ENCODE data around the gene SRP68. TPM values are rescaled to one million over a fixed set of nuclear protein-coding genes. Genes with fewer than 3 reads are reported as not detected.
A peak's percentile ranks its signal among the peaks of the same experiment; 100 is the strongest.

Gene SRP68
- total and polyA plus RNA-seq, 2 of the 4 experiments (the other 2 are of a cell fraction), result 47.1 to 82.6 TPM

- TF ChIP-seq FOS (IDR thresholded peaks at IDR 0.05; ENCODE audit: low read depth, low read length), result no peak
Observed at GRCh38 chr17:76007131-76007849, 65.0 kb downstream of the SRP68 start (continued).

GRCh38 chr17:76005263-76006149 is 66.8 kb downstream of the SRP68 start:
- Histone ChIP-seq H3K4ac (ENCODE audit: low read depth, low read length) (no peak overlapping the region; the same call in 1 of the 2 replicates), H3K79me1 (ENCODE audit: low read depth in 1 of 2, low read length in 2 of 2) (peaks cover 0 to 3% of the 10 kb centered on the region in 2 experiments; a peak in 1 of 4 replicates), H3K4me1 (ENCODE audit: control insufficient read depth, insufficient read depth, low read length) (peaks cover 7% of the 10 kb centered on the region), H4K8ac (ENCODE audit: low read depth in 2 of 2, low read length in 2 of 2) (peak overlapping the region; percentile 61 to 66; a peak in 2 of 4 replicates), H3K36me3 (ENCODE audit: control insufficient read depth, insufficient read depth, low read length) (peaks cover 2% of the 10 kb centered on the region; the same call in 1 of the 2 replicates), H3K4me3 (ENCODE audit: insufficient read depth, low read depth, low read length) (no peak overlapping the region), H2AK9ac (replicated peaks; ENCODE audit: low read depth, low read length, poor library complexity) (peak overlapping the region; percentile 21), H3K56ac (ENCODE audit: extremely low read depth, insufficient read depth, low read length) (no peak overlapping the region), H4K5ac (ENCODE audit: low read depth, low read length) (peak overlapping the region; percentile 0; the same call in 1 of the 2 replicates), H3K9me1 (ENCODE audit: insufficient read depth, low read length) (no peaks in the 10 kb centered on the region), H2BK120ac (ENCODE audit: low read depth, low read length) (no peak overlapping the region), H2AK5ac (ENCODE audit: low read depth, low read length) (peak overlapping the region; percentile 59; the same call in 1 of the 2 replicates), H3K27me3 (ENCODE audit: control insufficient read depth, insufficient read depth, low read length) (no peaks in the 10 kb centered on the region), H2AFZ (replicated peaks; ENCODE audit: low read length, poor library complexity) (peak overlapping the region; percentile 18), H2BK5ac (ENCODE audit: low read depth, low read length, poor library complexity, severe bottlenecking) (no peak overlapping the region), H4K91ac (ENCODE audit: insufficient read depth, low read depth, low read length) (no peak overlapping the region), H3K18ac (ENCODE audit: low read depth, low read length) (no peak overlapping the region), H3K4me2 (ENCODE audit: low read depth, low read length) (no peak overlapping the region), H3K27ac (ENCODE audit: insufficient read depth, low read length) (0 out of 2 replicates have a peak overlapping the region, but pooled peaks have one; percentile 5), H2BK15ac (ENCODE audit: low read depth, low read length) (no peak overlapping the region), H3K9ac (ENCODE audit: low read depth, low read length) (no peak overlapping the region), H3K23ac (ENCODE audit: low read depth, low read length) (no peak overlapping the region), H3K9me3 (ENCODE audit: control insufficient read depth, insufficient read depth, low read length) (no peaks in the 10 kb centered on the region), H2BK20ac (ENCODE audit: low read depth, low read length) (no peak overlapping the region), H3K14ac (replicated peaks; ENCODE audit: low read depth, low read length) (0 out of 2 replicates have a peak overlapping the region, but pooled peaks have one; percentile 37), H4K20me1 (ENCODE audit: insufficient read depth, low read length) (no peaks in the 10 kb centered on the region)
- WGBS, 2 experiments (ENCODE audit: extremely low coverage in 2 of 2, insufficient read length in 1 of 2), result 62% methylated on average over 14 of the region's 16 CpGs; no CpG with 5 or more reads in 1 of the 2 experiments
- dilution Hi-C loops (cut with HindIII; ENCODE audit: low sequenced_read_pairs, unreplicated experiment) (no loop called here), intact Hi-C loops (cut with micrococcal nuclease) (loop anchor here (1.0 to 5.0 kb wide), 2 partner anchors 100 to 292 kb away; no protein-coding TSS in a partner anchor), in situ Hi-C loops (cut with MboI; ENCODE audit: low sequenced_read_pairs) (loop anchor here (5.0 kb wide), 1 partner anchor 93 kb away; no protein-coding TSS in a partner anchor)
- DNase-seq, result peak; percentile 63
- no TSS peak for BruUV-seq (replicated peaks)
- CTCF ChIA-PET, result interaction anchor here (1.1 to 2.0 kb wide), 4 partner anchors 9 to 100 kb away, joined by 3 to 7 read pairs (median 6); partner anchors contain the start of genes ACOX1, MRPL38 and TEN1
- POLR2A ChIA-PET (ENCODE audit: unreplicated experiment), result no interaction called here
- peak; percentile 78 for ATAC-seq (ENCODE audit: low read depth)
- TF ChIP-seq RAD21 (IDR thresholded peaks at IDR 0.05; ENCODE audit: low read length) (peak; percentile 75), CTCF (conservative IDR thresholded peaks at IDR 0.05; ENCODE audit: low read depth, low read length) (peak; percentile 76), SMC3 (IDR thresholded peaks at IDR 0.05; ENCODE audit: low read depth, low read length) (peak; percentile 71), RFX5 (IDR thresholded peaks at IDR 0.05; ENCODE audit: low read depth, low read length) (no peak), MAFK (IDR thresholded peaks at IDR 0.05; ENCODE audit: low read depth, low read length) (no peak), FOS (IDR thresholded peaks at IDR 0.05; ENCODE audit: low read depth, low read length) (no peak), CHD1 (IDR thresholded peaks at IDR 0.05; ENCODE audit: low read depth, low read length) (no peak), CEBPB (IDR thresholded peaks at IDR 0.05; ENCODE audit: low read depth, low read length) (no peak), USF2 (IDR thresholded peaks at IDR 0.05; ENCODE audit: low read depth, low read length) (no peak), POLR2A (IDR thresholded peaks at IDR 0.05; ENCODE audit: low read depth, low read length) (no peak), MAZ (IDR thresholded peaks at IDR 0.05; ENCODE audit: borderline replicate concordance, low read depth, low read length) (no peak)

All from IMR-90 (cell line).